RWPE1 (cell line): ENCODE data around the gene PROM1.

Source experiments
- CTCF ChIA-PET: fragments of 350-600 bp; sonication (Branson Sonifier 250); formaldehyde crosslinking; extraction: SDS; loops from one replicate; lab custom pipeline; 2021; lab: Yijun Ruan, JAX
- POLR2A ChIA-PET: fragments of 400-600 bp; formaldehyde crosslinking; extraction: SDS; loops from one replicate; lab custom pipeline; 2020; ENCODE audit warnings: antibody characterized with exemption; ENCODE audit not compliant: low non-redundant PET; lab: Yijun Ruan, JAX
- DNase-seq: peaks from one replicate; pipeline ENCODE4 v3.0.0; 2012; ENCODE audit warnings: low spot score
- H3K27ac ChIP-seq: fragments of 450-650 bp; 2 replicates; pipeline ENCODE4 v1.5.1; 2017
- CTCF ChIP-seq: fragments of 450-650 bp; conservative IDR thresholded peaks from 2 replicates; pipeline ENCODE4 v1.5.1; 2017; ENCODE audit warnings: low read depth, mild to moderate bottlenecking

The PROM1 gene

GRCh38 chr4:16113741-16114140 is 29.9 kb upstream of the PROM1 start:
- no peak for DNase-seq
- H3K27ac ChIP-seq: no peak overlapping the region
- POLR2A ChIA-PET: no interaction called here
- CTCF ChIA-PET: no interaction called here
- TF ChIP-seq CTCF: no peak

GRCh38 chr4:16111533-16111932 is 27.7 kb upstream of the PROM1 start:
- DNase-seq: no peak
- TF ChIP-seq CTCF: no peak
- ChIA-PET POLR2A (no interaction called here), CTCF (no interaction called here)
- no peak overlapping the region for H3K27ac ChIP-seq

- H3K27ac ChIP-seq: no peak overlapping the region
- ChIA-PET CTCF (no interaction called here), POLR2A (no interaction called here)
- no peak for DNase-seq
- no peak for TF ChIP-seq CTCF
Observed at GRCh38 chr4:16110661-16111290, 27.0 kb upstream of the PROM1 start.

DNA sequence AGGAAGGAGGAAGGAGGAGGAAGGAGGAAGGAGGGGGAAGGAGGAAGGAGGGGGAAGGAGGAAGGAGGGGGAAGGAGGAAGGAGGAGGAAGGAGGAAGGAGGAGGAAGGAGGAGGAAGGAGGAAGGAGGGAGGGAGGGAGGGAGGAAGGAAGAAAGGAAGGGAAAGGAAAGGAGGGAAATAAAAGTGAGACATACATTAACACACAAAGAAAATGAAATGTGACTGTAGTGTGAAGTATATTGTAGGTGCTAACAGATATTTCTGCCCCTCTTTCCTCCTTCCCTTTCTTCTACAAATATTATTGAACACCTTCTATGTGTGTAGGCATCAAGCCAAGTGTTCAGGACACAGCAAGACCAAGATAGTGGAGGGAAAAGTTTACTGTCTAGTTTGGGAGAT is 26.4 kb upstream of the PROM1 start:
- DNase-seq: no peak

GRCh38 chr4:16109256-16109655 is 25.4 kb upstream of the PROM1 start:
- ChIA-PET POLR2A (no interaction called here), CTCF (interaction anchor here (0.6 kb wide), 1 partner anchor 65 kb away, joined by 5 read pairs; no protein-coding TSS in a partner anchor)
- no peak overlapping the region for H3K27ac ChIP-seq
- DNase-seq: no peak
- TF ChIP-seq CTCF: no peak

More for the DNA sequence above, 26.4 kb upstream of the PROM1 start:
- ChIA-PET CTCF (no interaction called here), POLR2A (no interaction called here)
- no peak overlapping the region for H3K27ac ChIP-seq
- TF ChIP-seq CTCF: no peak

- no peak for DNase-seq
- CTCF ChIA-PET: no interaction called here
- no peak for TF ChIP-seq CTCF
- H3K27ac ChIP-seq: no peak overlapping the region
- POLR2A ChIA-PET: no interaction called here
Observed at GRCh38 chr4:16106956-16107355, 23.1 kb upstream of the PROM1 start.
